Lower lobe of right lung (tissue), 2 donors: ENCODE measurements around the gene PUDP. TPM values are rescaled to one million over a fixed set of nuclear protein-coding genes. Genes with fewer than 3 reads are reported as not detected.

ENCODE experiments used
- ATAC-seq, 2 donors: fragments of 200-7000 bp; cut with Tn5 transposase; one replicate each; pipeline ENCODE4 v1.9.1; 2020 to 2022; ENCODE audit warnings: mild to moderate bottlenecking in 2 of 2, moderate library complexity in 2 of 2
- DNase-seq: peaks from one replicate; pipeline ENCODE4 v3.0.0-alpha.2; 2020
- H3K27ac ChIP-seq: fragments of 200-600 bp; one replicate; pipeline ENCODE4 v1.8.0; 2022
- H3K27me3 ChIP-seq: fragments of 200-600 bp; one replicate; pipeline ENCODE4 v1.8.0; 2022; ENCODE audit warnings: low read depth
- H3K36me3 ChIP-seq: fragments of 200-600 bp; one replicate; pipeline ENCODE4 v1.8.0; 2022; ENCODE audit warnings: mild to moderate bottlenecking
- H3K4me1 ChIP-seq: fragments of 200-600 bp; one replicate; pipeline ENCODE4 v1.8.0; 2022
- H3K4me3 ChIP-seq: fragments of 200-600 bp; one replicate; pipeline ENCODE4 v1.8.0; 2022; ENCODE audit warnings: mild to moderate bottlenecking
- H3K9me3 ChIP-seq: fragments of 200-600 bp; one replicate; pipeline ENCODE4 v1.8.0; 2022
- CTCF ChIP-seq: fragments of 200-600 bp; IDR thresholded peaks from one replicate; pipeline ENCODE4 v1.8.0; 2022; ENCODE audit warnings: antibody characterized with exemption, mild to moderate bottlenecking
- intact Hi-C: fragments of 100-400 bp; cut with DNase I; formaldehyde crosslinking; loops from one replicate; pipeline ENCODE4 v1.11.0; 2022
- total RNA-seq: library from RNA; stranded (reverse); fragmentation: NEBNext Ultra II Directional; extraction: Animal tissue kit (Norgen Biotek cat#: 25700); gene quantifications from one replicate; pipeline ENCODE4 v1.2.1, GENCODE V29; 2021
- donor health status: DM: no; HTN: yes; CAD: no; lungs with severe emphysema.

PUDP gene
- total RNA-seq, 1 donor from 2014 or later, result 19.8 TPM

- DNase-seq (no peak), ATAC-seq (no peak)
- H3K4me3 ChIP-seq, result no peak overlapping the region
- no peak overlapping the region for H3K27ac ChIP-seq
- H3K9me3 ChIP-seq, result no peaks in the 10 kb centered on the region
- peaks cover 11% of the 10 kb centered on the region for H3K4me1 ChIP-seq
- intact Hi-C loops, result no loop called here
- no peak for TF ChIP-seq CTCF
- H3K36me3 ChIP-seq, result no peaks in the 10 kb centered on the region
- no peaks in the 10 kb centered on the region for H3K27me3 ChIP-seq
Observed at GRCh38 chrX:7116081-7116480, 31.9 kb downstream of the PUDP start.

GRCh38 chrX:7115557-7115956, 32.4 kb downstream of the PUDP start:
- intact Hi-C loops, result no loop called here
- Histone ChIP-seq H3K9me3 (no peaks in the 10 kb centered on the region), H3K4me3 (no peak overlapping the region), H3K4me1 (peaks cover 6% of the 10 kb centered on the region), H3K27me3 (no peaks in the 10 kb centered on the region), H3K36me3 (no peaks in the 10 kb centered on the region), H3K27ac (no peak overlapping the region)
- DNase-seq, result no peak
- no peak for ATAC-seq
- TF ChIP-seq CTCF, result no peak

- Histone ChIP-seq H3K36me3 (no peaks in the 10 kb centered on the region), H3K4me1 (no peaks in the 10 kb centered on the region), H3K27ac (no peak overlapping the region), H3K27me3 (no peaks in the 10 kb centered on the region), H3K4me3 (no peak overlapping the region), H3K9me3 (no peaks in the 10 kb centered on the region)
- intact Hi-C loops, result no loop called here
- ATAC-seq, result no peak
- no peak for DNase-seq
- TF ChIP-seq CTCF, result no peak
Observed at GRCh38 chrX:7112071-7112470, 35.9 kb downstream of the PUDP start.

- no peak for TF ChIP-seq CTCF
- no peak overlapping the region for H3K4me3 ChIP-seq
- no peak overlapping the region for H3K27ac ChIP-seq
- ATAC-seq (no peak), DNase-seq (no peak)
- no peaks in the 10 kb centered on the region for H3K27me3 ChIP-seq
- intact Hi-C loops, result no loop called here
- no peaks in the 10 kb centered on the region for H3K9me3 ChIP-seq
- H3K4me1 ChIP-seq, result no peaks in the 10 kb centered on the region
- H3K36me3 ChIP-seq, result no peaks in the 10 kb centered on the region
Observed at GRCh38 chrX:7111518-7111917, 36.4 kb downstream of the PUDP start.

- Histone ChIP-seq H3K36me3 (no peaks in the 10 kb centered on the region), H3K27ac (no peak overlapping the region), H3K4me1 (no peaks in the 10 kb centered on the region), H3K4me3 (no peak overlapping the region), H3K9me3 (no peaks in the 10 kb centered on the region), H3K27me3 (no peaks in the 10 kb centered on the region)
- DNase-seq, result no peak
- no peak for TF ChIP-seq CTCF
- intact Hi-C loops, result no loop called here
- no peak for ATAC-seq
Observed at GRCh38 chrX:7110821-7111276, 37.1 kb downstream of the PUDP start.
